ENCODE results near the gene JAK1. TPM values are rescaled to one million over a fixed set of nuclear protein-coding genes. Genes with fewer than 3 reads are reported as not detected.

Gene JAK1
- total and polyA plus RNA-seq, 4 donors = 81.4 to 109 (median 103) TPM

DNA sequence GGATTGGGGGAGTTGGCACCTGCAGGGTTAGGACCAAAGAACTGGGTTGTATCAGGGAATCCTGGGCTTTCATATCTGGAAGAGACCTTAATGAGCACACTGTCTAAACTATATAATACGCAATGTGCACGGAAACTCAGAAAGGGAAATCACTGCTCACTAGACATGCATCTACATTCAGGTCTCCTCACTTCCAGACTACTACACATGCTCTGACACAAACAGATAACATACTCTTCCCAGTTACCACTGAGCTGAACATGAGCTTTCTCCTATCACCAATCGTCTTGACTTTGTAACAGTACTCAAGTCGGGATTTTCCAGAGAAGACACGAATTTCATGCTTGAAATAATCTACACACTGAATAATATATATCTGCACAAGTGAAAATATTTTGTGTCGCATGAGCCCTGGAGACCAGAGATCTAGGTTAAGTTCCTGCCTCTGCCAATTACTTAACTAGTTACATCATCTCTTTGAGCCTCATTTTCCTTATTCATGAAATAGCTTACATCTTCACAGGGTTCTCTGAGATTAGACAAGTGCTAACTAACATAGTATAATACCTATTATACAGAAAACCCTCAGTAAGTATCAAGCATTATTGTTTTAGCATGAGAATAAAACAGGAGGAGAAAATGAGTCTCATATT is 101.1 kb downstream of the JAK1 start:
- H3K27ac ChIP-seq (ENCODE audit: low read depth, low read length) = no peak overlapping the region
- no peak overlapping the region for H3K4me3 ChIP-seq (ENCODE audit: low read depth, low read length)
- H3K9me3 ChIP-seq (ENCODE audit: control insufficient read depth, insufficient read depth, low read length) = no peaks in the 10 kb centered on the region
- 97% methylated on average over 3 of the region's 6 CpGs for WGBS (ENCODE audit: insufficient coverage)
- peaks cover 22% of the 10 kb centered on the region for H3K36me3 ChIP-seq (ENCODE audit: control insufficient read depth, insufficient read depth, low read length)
- H3K4me1 ChIP-seq (ENCODE audit: control insufficient read depth, insufficient read depth, low read length) = peaks cover 3% of the 10 kb centered on the region
- no peaks in the 10 kb centered on the region for H3K27me3 ChIP-seq (ENCODE audit: control insufficient read depth, insufficient read depth, low read length)
- DNase-seq (ENCODE audit: low read depth in 4 of 6, low spot score in 6 of 6) = no peak

DNA sequence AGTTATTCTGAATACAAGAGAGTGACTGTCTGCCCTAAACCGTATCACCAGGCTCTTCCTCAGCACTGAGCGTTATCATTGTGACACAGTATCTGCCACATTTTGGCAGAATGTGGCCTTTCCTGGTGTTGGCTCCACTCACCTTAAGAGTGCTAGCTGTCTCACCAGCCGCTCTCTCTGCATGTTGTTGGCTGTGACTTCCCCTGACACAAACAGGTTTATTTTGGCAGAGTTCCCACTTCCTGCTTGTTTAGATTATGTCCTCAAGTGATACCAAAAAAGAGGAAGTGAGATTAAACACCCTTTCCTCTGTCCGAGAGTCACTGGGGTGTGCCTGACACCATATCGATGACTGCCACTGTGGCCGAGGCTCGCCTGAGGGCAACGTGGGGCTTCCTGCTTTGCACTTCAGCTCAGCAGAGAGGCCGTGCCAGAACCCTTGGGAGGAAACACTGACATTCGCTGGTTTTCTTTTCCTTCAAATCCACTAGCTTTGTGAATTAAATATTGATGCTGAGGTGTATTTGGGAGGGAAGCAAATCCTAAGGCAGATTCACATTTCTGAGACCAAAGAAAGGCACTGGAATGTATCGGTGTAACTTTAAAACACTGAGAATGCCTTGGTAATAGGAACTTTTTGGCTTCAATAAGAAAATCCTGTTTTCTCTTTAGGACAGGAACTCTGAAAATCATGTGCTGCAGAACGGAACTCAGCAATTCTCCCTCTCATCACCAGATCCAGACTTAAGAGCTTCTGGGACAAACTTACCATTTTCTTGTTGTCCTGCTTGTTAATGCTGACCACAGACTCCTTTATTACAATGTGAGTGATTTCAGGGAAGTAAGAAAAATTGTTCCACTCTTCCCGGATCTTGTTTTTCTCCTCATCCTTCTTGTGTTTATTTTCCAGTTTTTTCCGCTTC is 102.1 kb downstream of the JAK1 start:
- 89% methylated on average over 8 of the region's 14 CpGs for WGBS (ENCODE audit: insufficient coverage)
- DNase-seq (ENCODE audit: low read depth in 4 of 6, low spot score in 6 of 6) = peak in 1 of 6 donors; percentile 29
- Histone ChIP-seq H3K4me3 (ENCODE audit: low read depth, low read length) (no peak overlapping the region), H3K27me3 (ENCODE audit: control insufficient read depth, insufficient read depth, low read length) (no peaks in the 10 kb centered on the region), H3K36me3 (ENCODE audit: control insufficient read depth, insufficient read depth, low read length) (peaks cover 24% of the 10 kb centered on the region), H3K27ac (ENCODE audit: low read depth, low read length) (no peak overlapping the region), H3K4me1 (ENCODE audit: control insufficient read depth, insufficient read depth, low read length) (peaks cover 3% of the 10 kb centered on the region), H3K9me3 (ENCODE audit: control insufficient read depth, insufficient read depth, low read length) (no peaks in the 10 kb centered on the region)

DNA sequence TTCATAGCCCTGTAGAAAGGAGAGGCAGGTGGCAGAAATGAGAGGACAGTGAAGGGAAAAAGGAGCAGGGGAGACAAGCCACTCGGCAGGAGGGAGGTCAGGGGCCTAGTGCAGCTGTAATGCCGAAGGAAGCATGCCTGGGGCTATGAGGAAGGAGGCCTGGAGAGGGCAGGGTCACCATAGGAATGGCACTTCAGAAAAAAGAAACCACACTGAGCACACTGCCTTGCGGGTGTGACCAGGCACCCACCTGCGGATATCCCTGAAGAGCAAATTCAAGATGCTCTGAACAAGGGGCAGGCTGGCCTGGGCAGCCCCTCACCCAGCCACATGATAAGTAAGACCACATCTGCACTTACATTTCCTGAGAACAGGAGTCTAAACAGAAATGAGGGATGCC is 104.7 kb downstream of the JAK1 start:
- WGBS (ENCODE audit: insufficient coverage) = 43% methylated on average over 4 of the region's 4 CpGs
- peaks cover 29% of the 10 kb centered on the region for H3K36me3 ChIP-seq (ENCODE audit: control insufficient read depth, insufficient read depth, low read length)
- H3K27ac ChIP-seq (ENCODE audit: low read depth, low read length) = no peak overlapping the region
- no peaks in the 10 kb centered on the region for H3K9me3 ChIP-seq (ENCODE audit: control insufficient read depth, insufficient read depth, low read length)
- DNase-seq (ENCODE audit: low read depth in 4 of 6, low spot score in 6 of 6) = no peak
- no peaks in the 10 kb centered on the region for H3K27me3 ChIP-seq (ENCODE audit: control insufficient read depth, insufficient read depth, low read length)
- H3K4me3 ChIP-seq (ENCODE audit: low read depth, low read length) = no peak overlapping the region
- peaks cover 3% of the 10 kb centered on the region for H3K4me1 ChIP-seq (ENCODE audit: control insufficient read depth, insufficient read depth, low read length)

DNA sequence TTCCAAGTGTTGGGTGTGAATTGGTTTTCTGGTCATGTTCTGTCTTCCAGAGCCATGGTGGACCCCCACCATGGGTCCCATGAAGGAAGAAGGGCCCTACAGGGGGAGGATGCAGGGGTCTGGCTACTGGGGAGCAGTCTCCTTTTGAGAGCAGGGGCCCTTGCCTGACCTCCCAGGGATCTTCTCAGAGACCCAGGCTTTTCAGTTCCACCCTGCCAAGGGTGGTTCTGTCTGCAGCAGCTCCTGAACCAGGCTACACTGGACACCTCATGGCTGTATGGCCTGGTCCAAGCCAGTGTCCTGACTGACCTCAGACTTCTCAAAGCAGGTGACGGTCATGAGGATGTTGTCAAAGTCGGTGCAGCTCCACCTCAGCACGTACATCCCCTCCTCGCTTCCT is 109.0 kb downstream of the JAK1 start:
- 94% methylated on average over 3 of the region's 4 CpGs for WGBS (ENCODE audit: insufficient coverage)
- Histone ChIP-seq H3K4me3 (ENCODE audit: low read depth, low read length) (no peak overlapping the region), H3K9me3 (ENCODE audit: control insufficient read depth, insufficient read depth, low read length) (no peaks in the 10 kb centered on the region), H3K27me3 (ENCODE audit: control insufficient read depth, insufficient read depth, low read length) (no peaks in the 10 kb centered on the region), H3K36me3 (ENCODE audit: control insufficient read depth, insufficient read depth, low read length) (peaks cover 43% of the 10 kb centered on the region), H3K27ac (ENCODE audit: low read depth, low read length) (no peak overlapping the region), H3K4me1 (ENCODE audit: control insufficient read depth, insufficient read depth, low read length) (peaks cover 3% of the 10 kb centered on the region)
- DNase-seq (ENCODE audit: low read depth in 4 of 6, low spot score in 6 of 6) = no peak

DNA sequence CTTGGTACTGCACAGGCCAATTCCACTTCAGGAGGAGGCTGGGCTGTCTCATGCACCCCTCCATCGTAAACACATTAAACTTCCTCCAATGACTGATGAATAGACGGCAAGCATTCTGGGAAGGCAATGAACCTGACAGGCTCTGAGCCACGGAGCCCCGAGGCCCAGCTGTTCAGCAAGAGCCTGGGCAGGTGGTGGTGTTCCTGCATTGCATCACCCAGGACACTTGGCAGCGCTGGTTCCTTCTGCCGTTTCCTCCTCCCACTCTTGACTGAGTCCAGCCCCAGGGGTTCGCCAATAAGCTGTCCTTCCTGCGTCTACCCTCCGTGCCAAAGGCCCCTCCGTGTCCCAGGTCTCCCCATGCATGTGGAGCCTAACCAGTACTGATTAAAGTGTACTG is 109.8 kb downstream of the JAK1 start:
- H3K4me3 ChIP-seq (ENCODE audit: low read depth, low read length) = no peak overlapping the region
- H3K27me3 ChIP-seq (ENCODE audit: control insufficient read depth, insufficient read depth, low read length) = no peaks in the 10 kb centered on the region
- 53% methylated on average over 6 of the region's 10 CpGs for WGBS (ENCODE audit: insufficient coverage)
- H3K27ac ChIP-seq (ENCODE audit: low read depth, low read length) = no peak overlapping the region
- H3K36me3 ChIP-seq (ENCODE audit: control insufficient read depth, insufficient read depth, low read length) = peaks cover 43% of the 10 kb centered on the region
- no peak for DNase-seq (ENCODE audit: low read depth in 4 of 6, low spot score in 6 of 6)
- no peaks in the 10 kb centered on the region for H3K9me3 ChIP-seq (ENCODE audit: control insufficient read depth, insufficient read depth, low read length)
- H3K4me1 ChIP-seq (ENCODE audit: control insufficient read depth, insufficient read depth, low read length) = peaks cover under 1% of the 10 kb centered on the region

DNA sequence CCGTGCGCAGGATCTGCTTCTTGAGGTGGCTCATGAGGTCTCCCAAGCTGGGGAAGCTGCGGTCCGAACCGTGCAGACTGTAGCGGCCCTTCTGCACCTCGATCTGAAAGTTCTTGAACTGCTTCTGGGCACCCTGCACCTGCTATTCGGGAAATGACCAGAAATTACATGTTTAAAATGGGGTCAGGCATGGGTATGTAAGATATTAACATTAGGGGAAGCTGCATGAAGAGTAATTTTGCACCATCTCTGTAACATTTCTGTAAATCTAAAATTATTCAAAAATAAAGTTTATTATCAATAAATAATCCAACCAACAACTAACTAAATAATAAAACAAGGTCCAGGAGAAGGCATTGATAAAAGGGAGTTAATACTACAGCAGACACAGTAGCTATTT is 110.8 kb downstream of the JAK1 start:
- Histone ChIP-seq H3K4me3 (ENCODE audit: low read depth, low read length) (no peak overlapping the region), H3K4me1 (ENCODE audit: control insufficient read depth, insufficient read depth, low read length) (no peaks in the 10 kb centered on the region), H3K27ac (ENCODE audit: low read depth, low read length) (no peak overlapping the region), H3K27me3 (ENCODE audit: control insufficient read depth, insufficient read depth, low read length) (no peaks in the 10 kb centered on the region), H3K9me3 (ENCODE audit: control insufficient read depth, insufficient read depth, low read length) (no peaks in the 10 kb centered on the region), H3K36me3 (ENCODE audit: control insufficient read depth, insufficient read depth, low read length) (peaks cover 41% of the 10 kb centered on the region)
- 100% methylated on average over 6 of the region's 8 CpGs for WGBS (ENCODE audit: insufficient coverage)
- no peak for DNase-seq (ENCODE audit: low read depth in 4 of 6, low spot score in 6 of 6)

DNA sequence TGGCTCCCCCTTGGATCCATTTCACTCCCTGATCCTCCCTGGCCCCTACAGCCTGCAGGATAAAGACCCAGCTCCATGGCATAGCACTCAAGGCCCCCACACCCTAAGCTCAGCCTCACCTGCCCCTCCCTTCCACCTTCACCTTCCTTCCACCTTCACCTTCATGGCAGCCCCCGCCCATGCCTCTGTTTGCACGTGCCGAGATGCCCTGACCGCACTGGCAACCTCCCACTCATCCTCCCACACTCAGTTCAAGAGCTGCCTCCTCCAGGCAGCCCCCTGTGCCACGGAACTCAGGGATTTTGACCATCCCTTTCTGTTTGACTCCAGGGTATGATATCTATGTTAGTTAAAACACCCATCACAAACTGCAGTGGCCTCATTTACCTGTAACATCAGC is 111.7 kb downstream of the JAK1 start:
- Histone ChIP-seq H3K4me3 (ENCODE audit: low read depth, low read length) (no peak overlapping the region), H3K36me3 (ENCODE audit: control insufficient read depth, insufficient read depth, low read length) (peaks cover 46% of the 10 kb centered on the region), H3K9me3 (ENCODE audit: control insufficient read depth, insufficient read depth, low read length) (no peaks in the 10 kb centered on the region), H3K27ac (ENCODE audit: low read depth, low read length) (no peak overlapping the region), H3K27me3 (ENCODE audit: control insufficient read depth, insufficient read depth, low read length) (no peaks in the 10 kb centered on the region), H3K4me1 (ENCODE audit: control insufficient read depth, insufficient read depth, low read length) (no peaks in the 10 kb centered on the region)
- no peak for DNase-seq (ENCODE audit: low read depth in 4 of 6, low spot score in 6 of 6)
- no CpG with 5 or more reads among the region's 5 CpGs for WGBS (ENCODE audit: insufficient coverage)

DNA sequence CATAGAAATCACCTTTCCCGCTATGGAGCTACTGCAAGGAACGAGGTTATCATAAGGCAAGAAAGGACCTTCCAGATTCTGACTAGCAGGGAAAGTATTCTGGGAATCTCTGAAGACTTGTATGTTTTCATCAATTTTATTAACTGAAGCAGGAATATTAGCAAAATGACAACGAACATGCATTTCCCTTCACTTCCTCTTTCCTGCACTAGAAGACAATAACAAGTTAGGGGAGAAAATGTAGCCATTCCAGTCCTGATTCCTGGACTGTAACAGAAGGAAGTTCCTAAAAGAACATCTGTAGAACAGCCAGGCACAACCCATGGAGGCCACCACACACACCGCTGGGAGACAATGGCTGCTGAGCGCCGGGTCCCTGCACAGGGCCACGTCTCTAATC is 114.7 kb downstream of the JAK1 start:
- Histone ChIP-seq H3K36me3 (ENCODE audit: control insufficient read depth, insufficient read depth, low read length) (peaks cover 57% of the 10 kb centered on the region), H3K9me3 (ENCODE audit: control insufficient read depth, insufficient read depth, low read length) (no peaks in the 10 kb centered on the region), H3K4me3 (ENCODE audit: low read depth, low read length) (no peak overlapping the region), H3K4me1 (ENCODE audit: control insufficient read depth, insufficient read depth, low read length) (peaks cover 7% of the 10 kb centered on the region), H3K27me3 (ENCODE audit: control insufficient read depth, insufficient read depth, low read length) (no peaks in the 10 kb centered on the region), H3K27ac (ENCODE audit: low read depth, low read length) (no peak overlapping the region)
- no peak for DNase-seq (ENCODE audit: low read depth in 4 of 6, low spot score in 6 of 6)
- 75% methylated on average over 4 of the region's 7 CpGs for WGBS (ENCODE audit: insufficient coverage)

DNA sequence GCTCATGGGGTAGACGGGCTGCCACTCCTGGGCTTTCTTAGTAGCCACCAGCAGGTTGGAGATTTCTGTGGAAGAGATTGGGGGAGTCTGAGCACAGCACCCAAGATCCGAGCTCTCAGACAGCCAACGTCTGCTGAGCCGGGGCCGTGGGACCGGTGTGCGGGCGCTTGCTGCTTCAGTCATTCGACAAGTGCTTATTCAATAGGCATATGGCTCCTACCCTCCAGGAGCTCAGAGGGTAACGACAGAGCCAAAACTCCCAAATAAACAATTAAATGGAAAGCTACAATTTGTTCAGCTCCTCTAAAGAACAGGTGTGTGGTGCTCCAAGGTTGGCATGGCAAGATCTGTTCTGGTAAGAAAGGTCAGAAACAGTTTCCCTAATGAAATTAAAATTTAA is 115.5 kb downstream of the JAK1 start:
- Histone ChIP-seq H3K4me1 (ENCODE audit: control insufficient read depth, insufficient read depth, low read length) (peaks cover 15% of the 10 kb centered on the region), H3K27me3 (ENCODE audit: control insufficient read depth, insufficient read depth, low read length) (no peaks in the 10 kb centered on the region), H3K4me3 (ENCODE audit: low read depth, low read length) (no peak overlapping the region), H3K36me3 (ENCODE audit: control insufficient read depth, insufficient read depth, low read length) (peaks cover 61% of the 10 kb centered on the region), H3K27ac (ENCODE audit: low read depth, low read length) (no peak overlapping the region), H3K9me3 (ENCODE audit: control insufficient read depth, insufficient read depth, low read length) (no peaks in the 10 kb centered on the region)
- DNase-seq (ENCODE audit: low read depth in 4 of 6, low spot score in 6 of 6) = no peak
- 88% methylated on average over 8 of the region's 10 CpGs for WGBS (ENCODE audit: insufficient coverage)

DNA sequence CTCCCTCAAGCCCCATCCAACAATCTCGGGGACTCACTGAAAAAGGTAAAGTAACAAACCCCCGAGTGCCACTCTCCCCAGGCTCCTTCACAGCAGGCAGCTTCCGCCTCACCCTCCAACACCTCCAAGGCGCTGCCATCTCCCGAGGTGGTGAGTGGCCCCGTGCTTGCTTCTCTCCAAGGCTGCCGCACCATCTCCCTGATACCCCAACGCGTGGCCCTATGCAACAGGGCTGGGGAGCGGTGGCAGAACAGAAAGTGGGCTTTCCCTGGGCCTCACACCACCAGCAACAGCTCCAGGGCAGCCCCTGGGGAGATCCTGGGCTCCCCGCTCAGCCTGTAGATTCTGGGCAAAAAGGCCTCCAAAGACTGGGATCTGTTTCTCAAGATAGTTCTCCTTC is 116.4 kb downstream of the JAK1 start:
- Histone ChIP-seq H3K4me3 (ENCODE audit: low read depth, low read length) (no peak overlapping the region), H3K27ac (ENCODE audit: low read depth, low read length) (no peak overlapping the region), H3K9me3 (ENCODE audit: control insufficient read depth, insufficient read depth, low read length) (no peaks in the 10 kb centered on the region), H3K4me1 (ENCODE audit: control insufficient read depth, insufficient read depth, low read length) (peaks cover 15% of the 10 kb centered on the region), H3K27me3 (ENCODE audit: control insufficient read depth, insufficient read depth, low read length) (no peaks in the 10 kb centered on the region), H3K36me3 (ENCODE audit: control insufficient read depth, insufficient read depth, low read length) (peaks cover 66% of the 10 kb centered on the region)
- no peak for DNase-seq (ENCODE audit: low read depth in 4 of 6, low spot score in 6 of 6)
- WGBS (ENCODE audit: insufficient coverage) = 97% methylated on average over 10 of the region's 11 CpGs

Measured in spinal cord (tissue), 10 donors.